Fibroblast of lung (primary cell): ENCODE measurements around the gene DHX57. TPM values are rescaled to one million over a fixed set of nuclear protein-coding genes. Genes with fewer than 3 reads are reported as not detected.

Experiments
- DNase-seq, 2 donors: peaks; one replicate each; pipeline versions ENCODE4 v3.0.0 to v3.0.0-alpha.2; 2010; ENCODE audit warnings: low read depth in 2 of 2
- H2AFZ ChIP-seq: 2 replicates; pipeline ENCODE4 v1.5.1; 2012; ENCODE audit warnings: low read length, control low read depth, inconsistent platforms
- H3K27ac ChIP-seq: 2 replicates; pipeline ENCODE4 v1.5.1; 2011; ENCODE audit warnings: low read length, control low read depth; ENCODE audit not compliant: insufficient read depth
- H3K27me3 ChIP-seq: 2 replicates; pipeline ENCODE4 v1.5.1; 2011; ENCODE audit warnings: mild to moderate bottlenecking, low read length; ENCODE audit not compliant: control insufficient read depth, insufficient read depth
- H3K36me3 ChIP-seq: 2 replicates; pipeline ENCODE4 v1.5.1; 2011; ENCODE audit warnings: low read length; ENCODE audit not compliant: control insufficient read depth, insufficient read depth
- H3K4me1 ChIP-seq: 2 replicates; pipeline ENCODE4 v1.5.1; 2011; ENCODE audit warnings: low read length; ENCODE audit not compliant: control insufficient read depth, insufficient read depth; ENCODE audit errors: extremely low read depth
- H3K4me2 ChIP-seq: 2 replicates; pipeline ENCODE4 v1.5.1; 2011; ENCODE audit warnings: low read length, control low read depth; ENCODE audit not compliant: insufficient read depth; ENCODE audit errors: extremely low read depth
- H3K4me3 ChIP-seq, 4 experiments: fragments of 200-600 bp in 1 of 4; sonication (generic) in 1 of 4; replicated peaks in 1 of 4; 2 replicates each; pipeline ENCODE4 v1.5.1; 2011 to 2016; ENCODE audit warnings: low read length in 4 of 4, low read depth in 3 of 4, mild to moderate bottlenecking in 3 of 4, control low read depth in 2 of 4, inconsistent platforms in 1 of 4, mixed read lengths in 1 of 4; ENCODE audit not compliant: insufficient read depth in 1 of 4; ENCODE audit errors: control extremely low read depth in 1 of 4
- H3K79me2 ChIP-seq: 2 replicates; pipeline ENCODE4 v1.5.1; 2012; ENCODE audit warnings: mild to moderate bottlenecking, low read length, inconsistent platforms; ENCODE audit not compliant: control insufficient read depth, insufficient read depth
- H3K9ac ChIP-seq: 2 replicates; pipeline ENCODE4 v1.5.1; 2011; ENCODE audit warnings: mild to moderate bottlenecking, low read length, control low read depth; ENCODE audit not compliant: insufficient read depth
- H3K9me3 ChIP-seq: 2 replicates; pipeline ENCODE4 v1.5.1; 2012; ENCODE audit warnings: low read depth, low read length; ENCODE audit not compliant: control insufficient read depth, insufficient read depth
- H4K20me1 ChIP-seq: 2 replicates; pipeline ENCODE4 v1.5.1; 2011; ENCODE audit warnings: low read length; ENCODE audit not compliant: control insufficient read depth, insufficient read depth; ENCODE audit errors: extremely low read depth
- EZH2 ChIP-seq: IDR thresholded peaks from 2 replicates; pipeline ENCODE4 v1.5.1; 2012; ENCODE audit warnings: low read length, control low read depth, mild to moderate bottlenecking; ENCODE audit errors: missing control alignments
- polyA plus RNA-seq, 2 donors: library from polyadenylated mRNA; depleted of rRNA in 1 of 2; stranded (reverse) in 1 of 2; unstranded in 1 of 2; fragments of >200 nt; gene quantifications; 2 replicates each; pipeline ENCODE4 v1.2.1, GENCODE V29; 2011 to 2012; ENCODE audit warnings: missing spikeins in 1 of 2
- total RNA-seq: library from RNA; depleted of rRNA; stranded (reverse); fragments of >200 nt; gene quantifications from 2 replicates; pipeline ENCODE4 v1.2.1, GENCODE V29; 2014
- TF ChIP-seq, protein P1 (sequence below), 2 donors: IDR thresholded peaks in 1 of 2; conservative IDR thresholded peaks in 1 of 2; 1 replicate in 1 of 2; 2 replicates in 1 of 2; pipeline ENCODE4 v1.5.1; 2011 to 2012; ENCODE audit warnings: low read length in 2 of 2, control low read depth in 1 of 2, inconsistent platforms in 1 of 2, low read depth in 1 of 2, mild to moderate bottlenecking in 1 of 2

DHX57 gene
- total and polyA plus RNA-seq, 2 donors (not counting 1 experiment from before 2014, with no cell fraction given), result 18.5 to 23.5 TPM

DNA sequence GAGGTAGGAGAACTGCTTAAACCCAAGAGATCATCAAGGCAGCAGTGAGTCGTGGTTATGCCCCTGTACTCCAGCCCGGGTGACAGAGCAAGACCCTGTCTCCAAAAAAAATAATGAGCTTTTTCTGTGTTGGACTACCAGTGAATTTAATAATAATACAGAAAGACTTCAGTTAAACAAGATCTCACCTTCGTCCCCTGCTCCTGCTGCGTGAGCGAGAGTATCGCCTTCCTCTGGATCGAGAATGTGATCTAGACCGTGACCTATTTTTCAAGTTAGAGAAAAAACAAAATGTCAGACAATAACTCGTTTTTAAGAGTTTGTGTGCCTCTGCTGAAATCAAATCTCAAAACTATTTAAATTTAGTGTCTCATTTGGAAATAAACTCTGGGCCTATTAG lies 127.3 kb downstream of the DHX57 start:
- peaks cover 70% of the 10 kb centered on the region for H3K79me2 ChIP-seq
- no peak overlapping the region for H3K27ac ChIP-seq
- peaks cover 2% of the 10 kb centered on the region for H3K4me1 ChIP-seq
- H3K36me3 ChIP-seq, result peaks cover 12% of the 10 kb centered on the region
- H3K4me2 ChIP-seq, result peak overlapping the region; percentile 93
- H3K27me3 ChIP-seq, result no peaks in the 10 kb centered on the region
- H3K9ac ChIP-seq, result no peak overlapping the region
- no peak for TF ChIP-seq EZH2
- TF ChIP-seq, protein P1, sequence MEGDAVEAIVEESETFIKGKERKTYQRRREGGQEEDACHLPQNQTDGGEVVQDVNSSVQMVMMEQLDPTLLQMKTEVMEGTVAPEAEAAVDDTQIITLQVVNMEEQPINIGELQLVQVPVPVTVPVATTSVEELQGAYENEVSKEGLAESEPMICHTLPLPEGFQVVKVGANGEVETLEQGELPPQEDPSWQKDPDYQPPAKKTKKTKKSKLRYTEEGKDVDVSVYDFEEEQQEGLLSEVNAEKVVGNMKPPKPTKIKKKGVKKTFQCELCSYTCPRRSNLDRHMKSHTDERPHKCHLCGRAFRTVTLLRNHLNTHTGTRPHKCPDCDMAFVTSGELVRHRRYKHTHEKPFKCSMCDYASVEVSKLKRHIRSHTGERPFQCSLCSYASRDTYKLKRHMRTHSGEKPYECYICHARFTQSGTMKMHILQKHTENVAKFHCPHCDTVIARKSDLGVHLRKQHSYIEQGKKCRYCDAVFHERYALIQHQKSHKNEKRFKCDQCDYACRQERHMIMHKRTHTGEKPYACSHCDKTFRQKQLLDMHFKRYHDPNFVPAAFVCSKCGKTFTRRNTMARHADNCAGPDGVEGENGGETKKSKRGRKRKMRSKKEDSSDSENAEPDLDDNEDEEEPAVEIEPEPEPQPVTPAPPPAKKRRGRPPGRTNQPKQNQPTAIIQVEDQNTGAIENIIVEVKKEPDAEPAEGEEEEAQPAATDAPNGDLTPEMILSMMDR (conservative IDR thresholded peaks at IDR 0.05 in 1 of 2, IDR thresholded peaks at IDR 0.05 in 1 of 2; ENCODE audit: low read depth in 1 of 2, low read length in 2 of 2), result no peak
- no peak for DNase-seq
- peaks cover 4% of the 10 kb centered on the region for H4K20me1 ChIP-seq
- no peak overlapping the region for H2AFZ ChIP-seq
- H3K9me3 ChIP-seq, result no peaks in the 10 kb centered on the region
- H3K4me3 ChIP-seq, result no peak overlapping the region

DNA sequence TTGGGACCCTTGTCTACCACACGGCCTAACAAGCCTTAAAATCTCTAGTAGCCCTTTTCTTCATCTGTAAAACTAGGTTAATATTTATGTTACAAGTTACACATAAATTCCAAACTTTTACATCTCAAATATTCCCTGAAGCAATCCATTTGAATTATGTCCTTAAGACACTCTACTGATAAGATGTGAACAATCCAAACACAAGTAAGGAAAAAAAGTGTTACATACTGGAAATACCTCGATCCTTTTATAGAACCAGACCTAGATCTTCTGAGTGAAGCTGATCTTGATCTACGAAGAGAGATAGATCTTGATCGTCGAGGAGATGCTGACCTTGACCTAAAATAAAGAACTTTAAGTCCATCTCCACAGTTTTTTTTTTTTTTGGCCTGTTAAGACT lies 127.9 kb downstream of the DHX57 start:
- Histone ChIP-seq H3K4me1 (peaks cover 2% of the 10 kb centered on the region), H3K9me3 (no peaks in the 10 kb centered on the region), H3K79me2 (peaks cover 74% of the 10 kb centered on the region), H3K36me3 (peaks cover 12% of the 10 kb centered on the region), H3K4me3 (no peak overlapping the region), H3K27ac (no peak overlapping the region), H3K27me3 (no peaks in the 10 kb centered on the region), H3K9ac (no peak overlapping the region), H2AFZ (no peak overlapping the region), H4K20me1 (peaks cover 4% of the 10 kb centered on the region), H3K4me2 (peak overlapping the region; percentile 0)
- TF ChIP-seq, protein P1 (conservative IDR thresholded peaks at IDR 0.05 in 1 of 2, IDR thresholded peaks at IDR 0.05 in 1 of 2; ENCODE audit: low read depth in 1 of 2, low read length in 2 of 2), result no peak
- TF ChIP-seq EZH2, result no peak
- DNase-seq, result no peak

Other genes with a start within 250 kb of the DHX57 start
- 39.5 and 51.4 TPM in 2 replicates for gene GALM, start 209.8 kb downstream of the DHX57 start, total RNA-seq
- 14.7 and 28.4 TPM in 2 replicates for gene GALM, start 209.8 kb downstream of the DHX57 start, polyA plus RNA-seq
- 69.9 and 118 TPM in 2 replicates for gene SRSF7, start 124.6 kb downstream of the DHX57 start, total RNA-seq
- gene SRSF7, start 124.6 kb downstream of the DHX57 start, polyA plus RNA-seq, result 193 and 301 TPM in 2 replicates
- 15.0 and 18.7 TPM in 2 replicates for gene GEMIN6, start 97.7 kb downstream of the DHX57 start, total RNA-seq
- 8.2 and 12.3 TPM in 2 replicates for gene GEMIN6, start 97.7 kb downstream of the DHX57 start, polyA plus RNA-seq
- gene MORN2, start within 50 bp of the DHX57 start, total RNA-seq, result 14.4 and 19.3 TPM in 2 replicates
- 32.6 and 35.1 TPM in 2 replicates for gene MORN2, start within 50 bp of the DHX57 start, polyA plus RNA-seq
- 0.50 and 1.0 TPM in 2 replicates for gene ARHGEF33, start 13.9 kb upstream of the DHX57 start, total RNA-seq
- 0.10 and 0.52 TPM in 2 replicates for gene ARHGEF33, start 13.9 kb upstream of the DHX57 start, polyA plus RNA-seq
- 15.9 and 27.6 TPM in 2 replicates for gene SOS1, start 245.1 kb upstream of the DHX57 start, total RNA-seq
- gene SOS1, start 245.1 kb upstream of the DHX57 start, polyA plus RNA-seq, result 20.2 and 24.9 TPM in 2 replicates